GM19397 (cell line): ENCODE measurements around the gene SYNRG.

ENCODE experiments used
- ATAC-seq: cut with Tn5 transposase; IDR thresholded peaks from one replicate; pipeline ENCODE4 v1.9.1; 2021; ENCODE audit warnings: mild to moderate bottlenecking, moderate library complexity; ENCODE audit not compliant: unreplicated experiment

Gene SYNRG

GRCh38 chr17:37505333-37505732 lies 103.9 kb downstream of the SYNRG start:
- ATAC-seq: no peak

GRCh38 chr17:37503148-37503547 lies 106.1 kb downstream of the SYNRG start:
- ATAC-seq: no peak

- ATAC-seq: no peak
Observed at GRCh38 chr17:37502009-37502936, 106.9 kb downstream of the SYNRG start.

- no peak for ATAC-seq
Observed at GRCh38 chr17:37500378-37500777, 108.8 kb downstream of the SYNRG start.

GRCh38 chr17:37494971-37495370 lies 114.2 kb downstream of the SYNRG start:
- ATAC-seq: no peak

GRCh38 chr17:37494401-37494831 lies 114.8 kb downstream of the SYNRG start:
- no peak for ATAC-seq

- no peak for ATAC-seq
Observed at GRCh38 chr17:37493249-37494027, 115.8 kb downstream of the SYNRG start.

GRCh38 chr17:37492167-37492566 lies 117.1 kb downstream of the SYNRG start:
- ATAC-seq: no peak

GRCh38 chr17:37490638-37491614 lies 118.3 kb downstream of the SYNRG start:
- no peak for ATAC-seq

GRCh38 chr17:37490022-37490587 lies 119.1 kb downstream of the SYNRG start:
- ATAC-seq: peak; percentile 55

- ATAC-seq: peak; percentile 72
Observed at GRCh38 chr17:37489197-37490001, 119.8 kb downstream of the SYNRG start, which contains the start of gene DUSP14. TSS of gene DUSP14 (plus strand) at chr17:37489891. CDS start at chr17:37512273, 22,382 bp downstream.

- ATAC-seq: no peak
Observed at GRCh38 chr17:37488607-37489196, 120.5 kb downstream of the SYNRG start.

GRCh38 chr17:37488009-37488604 lies 121.1 kb downstream of the SYNRG start:
- no peak for ATAC-seq

GRCh38 chr17:37485938-37486570 lies 123.2 kb downstream of the SYNRG start:
- no peak for ATAC-seq

GRCh38 chr17:37483311-37484039 lies 125.7 kb downstream of the SYNRG start:
- ATAC-seq: no peak

- ATAC-seq: no peak
Observed at GRCh38 chr17:37481001-37481665, 128.1 kb downstream of the SYNRG start.

GRCh38 chr17:37480427-37480826 lies 128.8 kb downstream of the SYNRG start:
- ATAC-seq: no peak
